Uterus (tissue), 2 donors: ENCODE results near the gene NHLRC4.

Experiments used
- POLR2A ChIP-seq, 2 donors: fragments of 450-650 bp; IDR thresholded peaks; one replicate each; pipeline ENCODE4 v1.6.1; 2016; ENCODE audit warnings: antibody characterized with exemption in 2 of 2, mild to moderate bottlenecking in 1 of 2, moderate library complexity in 1 of 2
- TF ChIP-seq, protein P1 (sequence below), 4 experiments: fragments of 200-600 bp in 2 of 4; fragments of 450-650 bp in 2 of 4; sonication (generic) in 2 of 4; IDR thresholded peaks; one replicate each; pipeline ENCODE4 v1.5.1; 2016 to 2019; ENCODE audit warnings: antibody characterized with exemption in 4 of 4, mild to moderate bottlenecking in 2 of 4, moderate library complexity in 1 of 4

DNA sequence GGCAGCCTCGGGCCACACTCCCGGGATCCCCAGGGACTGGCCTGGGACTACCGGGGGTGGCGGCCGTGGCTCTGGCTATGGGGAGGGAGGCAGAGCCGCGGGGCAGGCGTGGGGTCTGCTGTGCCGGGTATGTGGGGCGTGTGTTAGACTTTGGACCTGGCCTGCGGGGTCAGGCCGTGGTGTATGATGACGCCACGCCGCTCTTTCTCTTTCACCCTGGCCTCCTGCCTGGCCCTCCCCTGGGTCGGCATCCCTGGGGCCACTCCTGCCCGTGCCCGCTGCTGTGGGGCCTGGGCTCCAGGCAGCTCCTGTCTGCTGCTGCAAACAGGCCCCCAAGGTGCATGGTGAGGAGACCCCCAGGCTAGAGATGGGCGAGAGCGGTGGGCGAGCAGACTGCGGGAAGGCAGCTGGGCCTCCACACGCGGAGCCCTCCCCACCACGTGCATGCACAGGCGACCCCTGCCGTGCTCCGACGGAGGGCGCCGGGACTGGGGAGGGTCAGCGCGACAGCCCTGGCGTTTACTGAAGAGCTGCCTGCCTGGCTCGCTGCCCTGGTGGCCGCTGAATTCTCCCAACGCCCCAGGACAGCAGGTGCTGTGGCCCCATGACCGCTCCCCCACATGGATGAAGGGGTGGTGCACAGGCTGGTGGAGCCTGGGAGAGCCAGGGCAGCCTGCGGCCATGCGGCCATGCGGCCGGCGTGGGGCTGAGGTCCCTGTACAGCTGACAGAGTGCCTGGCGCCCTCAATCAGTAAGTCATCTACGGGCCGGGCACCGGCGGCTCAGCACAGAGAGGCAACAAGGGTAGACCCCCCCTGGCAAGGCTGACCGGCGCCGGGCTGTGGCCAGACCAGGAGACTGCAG, 23.3 kb upstream of the NHLRC4 start:
- TF ChIP-seq, protein P1, sequence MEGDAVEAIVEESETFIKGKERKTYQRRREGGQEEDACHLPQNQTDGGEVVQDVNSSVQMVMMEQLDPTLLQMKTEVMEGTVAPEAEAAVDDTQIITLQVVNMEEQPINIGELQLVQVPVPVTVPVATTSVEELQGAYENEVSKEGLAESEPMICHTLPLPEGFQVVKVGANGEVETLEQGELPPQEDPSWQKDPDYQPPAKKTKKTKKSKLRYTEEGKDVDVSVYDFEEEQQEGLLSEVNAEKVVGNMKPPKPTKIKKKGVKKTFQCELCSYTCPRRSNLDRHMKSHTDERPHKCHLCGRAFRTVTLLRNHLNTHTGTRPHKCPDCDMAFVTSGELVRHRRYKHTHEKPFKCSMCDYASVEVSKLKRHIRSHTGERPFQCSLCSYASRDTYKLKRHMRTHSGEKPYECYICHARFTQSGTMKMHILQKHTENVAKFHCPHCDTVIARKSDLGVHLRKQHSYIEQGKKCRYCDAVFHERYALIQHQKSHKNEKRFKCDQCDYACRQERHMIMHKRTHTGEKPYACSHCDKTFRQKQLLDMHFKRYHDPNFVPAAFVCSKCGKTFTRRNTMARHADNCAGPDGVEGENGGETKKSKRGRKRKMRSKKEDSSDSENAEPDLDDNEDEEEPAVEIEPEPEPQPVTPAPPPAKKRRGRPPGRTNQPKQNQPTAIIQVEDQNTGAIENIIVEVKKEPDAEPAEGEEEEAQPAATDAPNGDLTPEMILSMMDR (IDR thresholded peaks at IDR 0.05), result no peak
- no peak for TF ChIP-seq POLR2A (IDR thresholded peaks at IDR 0.05)
